Astrocyte (in vitro differentiated cells and primary cell): ENCODE data around the gene ST3GAL4.
"Not testable (repeated sequence)": the region's sequence is repeated elsewhere in the genome, so short reads cannot be mapped to it uniquely, and the experiment has no call there.

Experiments used
- CTCF ChIP-seq: IDR thresholded peaks from 2 replicates; pipeline ENCODE4 v1.5.1; 2011; ENCODE audit warnings: low read depth, mild to moderate bottlenecking, inconsistent platforms, low read length, moderate library complexity; ENCODE audit not compliant: insufficient read depth
- EZH2 ChIP-seq: IDR thresholded peaks from 2 replicates; pipeline ENCODE4 v1.6.1; 2012; ENCODE audit warnings: mild to moderate bottlenecking, low read length, inconsistent platforms; ENCODE audit not compliant: insufficient read depth

- not testable (repeated sequence) for TF ChIP-seq CTCF, EZH2
Observed at GRCh38 chr11:126367806-126368205, 12.3 kb downstream of the ST3GAL4 start.
